ENCODE data around the gene NOP58. TPM values are rescaled to one million over a fixed set of nuclear protein-coding genes. Genes with fewer than 3 reads are reported as not detected.

The NOP58 gene
- total RNA-seq, 2 experiments from 2014 or later: 161 to 170 TPM

DNA sequence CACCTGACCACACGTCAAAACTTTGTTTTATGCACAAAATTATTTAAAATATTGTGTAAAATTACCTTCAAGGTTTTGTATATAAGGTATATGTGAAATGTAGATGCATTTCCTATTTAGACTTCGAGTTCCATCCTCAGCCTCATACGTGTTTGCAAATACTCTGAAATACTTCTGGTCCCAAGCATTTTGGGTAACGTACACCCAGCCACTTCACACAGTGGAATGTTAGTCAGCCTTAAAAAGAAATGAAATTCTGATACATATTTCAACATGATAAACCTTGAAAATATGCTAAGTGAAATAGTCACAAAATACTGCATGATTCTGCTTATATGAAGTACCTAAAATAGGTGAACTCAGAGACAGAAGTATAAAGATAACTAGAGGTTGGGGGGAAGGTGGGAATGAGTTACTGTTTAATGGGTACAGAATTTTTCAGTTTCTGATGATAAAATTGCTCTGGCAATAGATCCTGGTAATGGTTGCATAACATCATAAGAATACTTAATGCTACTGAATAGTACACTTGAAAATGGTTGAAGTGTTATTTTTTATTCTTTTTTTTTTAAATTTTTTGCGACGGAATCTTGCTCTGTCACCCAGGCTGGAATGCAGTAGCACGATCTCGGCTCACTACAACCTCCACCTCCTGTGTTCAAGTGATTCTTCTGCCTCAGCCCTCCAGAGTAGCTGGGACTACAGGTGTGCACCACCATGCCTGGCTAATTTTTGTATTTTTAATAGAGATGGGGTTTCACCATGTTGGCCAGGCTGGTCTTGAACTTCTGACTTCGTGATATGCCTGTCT lies 24.0 kb downstream of the NOP58 start:
- no peak overlapping the region for H3K4me3 Mint-ChIP-seq
- intact Hi-C loops (cut with micrococcal nuclease): no loop called here
- H3K36me3 Mint-ChIP-seq (ENCODE audit: low read depth): peaks cover 60% of the 10 kb centered on the region
- no peaks in the 10 kb centered on the region for H3K9me3 Mint-ChIP-seq
- peaks cover 17% of the 10 kb centered on the region for H3K4me1 Mint-ChIP-seq (ENCODE audit: low read depth)
- H3K27ac Mint-ChIP-seq: no peak overlapping the region
- DNase-seq: no peak
- TF ChIP-seq, protein P1, sequence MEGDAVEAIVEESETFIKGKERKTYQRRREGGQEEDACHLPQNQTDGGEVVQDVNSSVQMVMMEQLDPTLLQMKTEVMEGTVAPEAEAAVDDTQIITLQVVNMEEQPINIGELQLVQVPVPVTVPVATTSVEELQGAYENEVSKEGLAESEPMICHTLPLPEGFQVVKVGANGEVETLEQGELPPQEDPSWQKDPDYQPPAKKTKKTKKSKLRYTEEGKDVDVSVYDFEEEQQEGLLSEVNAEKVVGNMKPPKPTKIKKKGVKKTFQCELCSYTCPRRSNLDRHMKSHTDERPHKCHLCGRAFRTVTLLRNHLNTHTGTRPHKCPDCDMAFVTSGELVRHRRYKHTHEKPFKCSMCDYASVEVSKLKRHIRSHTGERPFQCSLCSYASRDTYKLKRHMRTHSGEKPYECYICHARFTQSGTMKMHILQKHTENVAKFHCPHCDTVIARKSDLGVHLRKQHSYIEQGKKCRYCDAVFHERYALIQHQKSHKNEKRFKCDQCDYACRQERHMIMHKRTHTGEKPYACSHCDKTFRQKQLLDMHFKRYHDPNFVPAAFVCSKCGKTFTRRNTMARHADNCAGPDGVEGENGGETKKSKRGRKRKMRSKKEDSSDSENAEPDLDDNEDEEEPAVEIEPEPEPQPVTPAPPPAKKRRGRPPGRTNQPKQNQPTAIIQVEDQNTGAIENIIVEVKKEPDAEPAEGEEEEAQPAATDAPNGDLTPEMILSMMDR (IDR thresholded peaks at IDR 0.05): no peak
- ATAC-seq: no peak
- H3K27me3 Mint-ChIP-seq: no peaks in the 10 kb centered on the region
- ChIA-PET CTCF (interaction anchor here (1.4 kb wide), 1 partner anchor 10 kb away, joined by 3 read pairs; no protein-coding TSS in a partner anchor), POLR2A (interaction anchor here (0.7 to 15.1 kb wide), 4 partner anchors 10 to 39 kb away, joined by 3 to 234 read pairs (median 26); partner anchors contain the start of gene NOP58)

DNA sequence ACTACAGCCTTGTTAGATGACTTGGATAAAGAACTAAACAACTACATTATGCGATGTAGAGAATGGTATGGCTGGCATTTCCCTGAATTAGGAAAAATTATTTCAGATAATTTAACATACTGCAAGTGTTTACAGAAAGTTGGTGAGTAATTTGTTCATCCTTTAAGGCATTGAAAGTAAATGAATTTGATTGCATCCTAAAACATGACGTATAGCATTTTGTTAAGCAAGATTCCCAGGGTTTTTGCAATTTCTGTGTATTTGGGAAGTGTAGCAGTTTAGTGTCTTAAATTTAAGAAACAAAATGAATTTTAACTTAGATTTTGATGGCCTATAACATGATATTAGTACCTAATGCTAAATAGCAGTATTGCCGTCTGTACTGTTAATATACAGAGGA lies 24.8 kb downstream of the NOP58 start:
- no peak overlapping the region for H3K27ac Mint-ChIP-seq
- POLR2A ChIA-PET: interaction anchor here (2.9 kb wide), 1 partner anchor 12 kb away, joined by 18 read pairs; no protein-coding TSS in a partner anchor
- TF ChIP-seq, protein P1 (IDR thresholded peaks at IDR 0.05): no peak
- ATAC-seq (no peak), DNase-seq (no peak)
- H3K4me1 Mint-ChIP-seq (ENCODE audit: low read depth): peaks cover 21% of the 10 kb centered on the region
- H3K36me3 Mint-ChIP-seq (ENCODE audit: low read depth): peaks cover 57% of the 10 kb centered on the region
- no peaks in the 10 kb centered on the region for H3K27me3 Mint-ChIP-seq
- H3K4me3 Mint-ChIP-seq: no peak overlapping the region
- no peaks in the 10 kb centered on the region for H3K9me3 Mint-ChIP-seq
- CTCF ChIA-PET: no interaction called here
- intact Hi-C loops (cut with micrococcal nuclease): no loop called here

DNA sequence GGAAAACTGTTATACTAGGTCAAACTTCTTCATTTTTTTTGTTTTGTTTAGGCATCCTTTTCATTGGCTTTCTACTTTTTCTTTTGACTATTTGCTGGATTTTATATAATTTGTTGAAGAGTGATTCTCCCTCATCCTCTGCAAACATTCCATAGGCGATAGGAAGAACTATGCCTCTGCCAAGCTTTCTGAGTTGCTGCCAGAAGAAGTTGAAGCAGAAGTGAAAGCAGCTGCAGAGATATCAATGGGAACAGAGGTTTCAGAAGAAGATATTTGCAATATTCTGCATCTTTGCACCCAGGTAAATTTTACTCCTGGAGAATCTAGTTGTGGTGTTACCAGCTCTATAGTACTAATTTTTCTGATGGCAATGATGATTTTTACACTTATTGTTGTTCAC lies 25.4 kb downstream of the NOP58 start:
- H3K27ac Mint-ChIP-seq: peak overlapping the region; percentile 25
- DNase-seq (no peak), ATAC-seq (no peak)
- peaks cover 60% of the 10 kb centered on the region for H3K36me3 Mint-ChIP-seq (ENCODE audit: low read depth)
- H3K9me3 Mint-ChIP-seq: no peaks in the 10 kb centered on the region
- CTCF ChIA-PET: no interaction called here
- peaks cover 26% of the 10 kb centered on the region for H3K4me1 Mint-ChIP-seq (ENCODE audit: low read depth)
- intact Hi-C loops (cut with micrococcal nuclease): no loop called here
- TF ChIP-seq, protein P1 (IDR thresholded peaks at IDR 0.05): no peak
- no peak overlapping the region for H3K4me3 Mint-ChIP-seq
- no peaks in the 10 kb centered on the region for H3K27me3 Mint-ChIP-seq
- POLR2A ChIA-PET: interaction anchor here (0.6 to 2.9 kb wide), 2 partner anchors 12 to 40 kb away, joined by 5 to 18 read pairs; no protein-coding TSS in a partner anchor

DNA sequence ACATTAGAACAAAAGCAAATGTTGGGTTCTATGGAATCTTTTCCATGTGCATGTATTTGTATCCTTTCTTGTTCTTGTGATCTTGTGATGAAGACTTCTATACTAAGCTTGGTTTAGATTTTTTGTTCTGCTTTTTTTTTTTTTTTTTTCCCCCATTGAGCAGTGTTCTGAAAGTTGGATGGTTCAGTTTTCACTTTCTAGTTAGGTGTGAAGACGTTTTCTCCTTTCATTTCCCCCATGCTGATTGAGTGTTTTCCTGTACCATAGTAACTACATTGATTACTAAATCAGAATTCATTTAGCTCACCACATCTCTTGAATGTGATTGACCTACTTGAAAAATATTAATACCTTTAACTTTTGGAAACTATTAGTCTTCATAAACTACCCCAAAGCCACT lies 34.1 kb downstream of the NOP58 start:
- DNase-seq (no peak), ATAC-seq (peak; percentile 79)
- no peaks in the 10 kb centered on the region for H3K9me3 Mint-ChIP-seq
- H3K4me1 Mint-ChIP-seq (ENCODE audit: low read depth): peaks cover 41% of the 10 kb centered on the region
- H3K27ac Mint-ChIP-seq: peak overlapping the region; percentile 82
- intact Hi-C loops (cut with micrococcal nuclease): no loop called here
- ChIA-PET POLR2A (interaction anchor here (0.6 to 5.7 kb wide), 6 partner anchors 12 to 78 kb away, joined by 3 to 49 read pairs (median 6); partner anchors contain the start of gene NOP58), CTCF (interaction anchor here (0.9 to 1.5 kb wide), 5 partner anchors 8 to 33 kb away, joined by 3 to 4 read pairs (median 4); no protein-coding TSS in a partner anchor)
- peaks cover 70% of the 10 kb centered on the region for H3K36me3 Mint-ChIP-seq (ENCODE audit: low read depth)
- no peaks in the 10 kb centered on the region for H3K27me3 Mint-ChIP-seq
- no peak overlapping the region for H3K4me3 Mint-ChIP-seq
- TF ChIP-seq, protein P1 (IDR thresholded peaks at IDR 0.05): no peak

DNA sequence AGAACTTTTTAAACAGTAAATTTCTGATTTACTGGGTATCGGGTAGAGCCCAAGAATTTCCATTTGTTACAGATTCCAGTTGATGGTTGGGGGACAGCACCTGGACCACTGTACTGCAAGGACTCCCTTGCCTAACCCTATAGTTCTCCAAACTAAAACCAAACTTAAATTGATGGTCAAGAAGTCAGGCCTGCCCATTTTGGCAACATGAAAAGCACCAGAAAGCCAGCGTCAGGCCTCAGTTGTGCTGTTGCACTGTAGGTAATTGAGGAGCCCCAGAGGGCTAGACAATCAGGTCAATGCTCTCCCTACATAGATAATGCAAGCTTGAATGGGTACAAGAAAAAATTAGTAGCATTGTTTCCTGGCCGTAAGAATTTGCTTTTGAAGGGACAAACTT lies 40.5 kb downstream of the NOP58 start:
- ATAC-seq (no peak), DNase-seq (no peak)
- ChIA-PET POLR2A (no interaction called here), CTCF (no interaction called here)
- TF ChIP-seq, protein P1 (IDR thresholded peaks at IDR 0.05): no peak
- Mint-ChIP-seq H3K27me3 (no peaks in the 10 kb centered on the region), H3K4me1 (ENCODE audit: low read depth) (peaks cover 10% of the 10 kb centered on the region), H3K9me3 (no peaks in the 10 kb centered on the region), H3K4me3 (no peak overlapping the region), H3K27ac (no peak overlapping the region), H3K36me3 (ENCODE audit: low read depth) (peaks cover 61% of the 10 kb centered on the region)
- intact Hi-C loops (cut with micrococcal nuclease): no loop called here

Measured in activated CD8-positive, alpha-beta T cell treated with anti-CD3 and anti-CD28 coated beads for 36 hours (primary cell).